ENCODE data around the gene ANKRD18A.
"Not testable (repeated sequence)": the region's sequence is repeated elsewhere in the genome, so short reads cannot be mapped to it uniquely, and the experiment has no call there.

Gene ANKRD18A

DNA sequence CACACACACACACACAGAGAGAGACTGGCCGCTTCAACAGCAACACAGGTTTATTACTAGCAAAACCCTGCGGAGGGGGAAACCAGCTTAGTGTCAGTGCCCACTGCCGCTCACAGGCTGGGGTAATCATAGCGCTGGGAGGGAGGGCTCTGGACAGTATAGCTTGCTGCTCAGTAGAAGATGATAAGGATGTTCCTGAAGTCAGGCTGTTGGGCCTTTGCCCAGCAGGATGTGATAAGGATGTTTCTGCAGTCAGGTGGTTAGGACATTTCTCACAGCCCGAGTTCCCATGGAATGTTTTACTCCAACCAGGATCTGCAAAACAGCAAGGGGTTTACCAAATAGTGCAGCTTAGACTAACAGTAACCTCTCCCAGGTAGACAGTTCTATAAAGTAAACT, 79.9 kb downstream of the ANKRD18A start:
- not testable (repeated sequence) for DNase-seq (ENCODE audit: low read depth in 2 of 2)

DNA sequence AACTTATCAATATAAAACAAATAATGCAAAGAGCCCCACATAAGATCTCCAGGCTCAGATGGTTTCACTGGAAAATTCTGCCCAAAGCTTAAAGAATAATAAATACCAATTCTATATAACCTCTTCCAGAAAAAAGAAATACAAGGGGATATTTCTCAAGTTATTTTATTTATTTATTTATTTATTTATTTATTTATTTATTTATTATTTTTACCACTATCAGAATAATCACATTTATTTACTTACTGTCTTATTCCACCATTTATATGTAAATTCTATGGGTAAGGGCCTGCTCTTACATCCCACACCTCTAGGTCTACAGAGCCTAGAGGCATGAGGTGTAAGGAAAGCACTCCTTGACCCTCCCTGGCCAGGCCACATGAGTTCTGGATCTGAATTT, 91.1 kb downstream of the ANKRD18A start:
- no peak for DNase-seq (ENCODE audit: low read depth in 2 of 2)

DNA sequence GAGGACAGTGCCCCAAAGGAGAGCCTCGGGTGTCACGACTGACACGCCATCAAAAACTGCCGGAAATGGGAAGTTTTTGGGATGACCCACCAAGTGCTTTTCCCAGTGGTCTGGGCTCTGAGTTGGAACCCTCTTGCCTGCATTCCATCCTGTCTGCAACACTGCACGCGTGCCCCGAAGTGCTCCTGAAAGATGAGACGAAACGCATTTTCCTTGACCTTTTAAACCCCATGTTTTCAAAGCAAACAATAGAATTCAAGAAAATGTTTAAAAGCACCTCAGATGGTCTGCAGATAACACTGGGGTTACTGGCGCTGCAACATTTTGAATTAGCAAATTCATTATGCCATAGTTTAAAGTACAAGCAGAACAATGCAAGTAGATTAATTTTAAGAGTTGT, 92.9 kb downstream of the ANKRD18A start:
- DNase-seq (ENCODE audit: low read depth in 2 of 2), result no peak

DNA sequence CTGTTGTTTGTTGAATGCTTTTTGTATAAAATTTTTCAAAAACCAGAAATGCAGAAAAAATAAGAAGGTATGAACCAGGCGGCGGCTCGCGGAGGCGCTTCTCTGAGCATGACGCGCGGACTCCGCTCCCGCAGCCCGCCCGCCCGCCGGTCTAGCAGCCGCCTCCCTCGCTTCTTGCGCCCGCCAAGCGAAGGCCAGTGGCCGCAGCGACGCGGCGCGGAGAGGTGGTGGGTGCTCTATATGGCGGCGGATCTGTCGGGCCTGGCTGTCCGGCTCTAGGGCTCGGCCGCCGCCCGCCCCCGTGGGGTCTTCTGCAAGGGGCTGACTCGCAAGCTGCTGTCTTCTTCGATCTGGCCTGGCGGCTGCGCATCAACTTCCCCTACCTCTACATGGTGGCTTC, 93.8 kb downstream of the ANKRD18A start:
- no peak for DNase-seq (ENCODE audit: low read depth in 2 of 2)

GRCh38 chr9:38523121-38523520, 97.3 kb downstream of the ANKRD18A start:
- no peak for DNase-seq (ENCODE audit: low read depth in 2 of 2)

GRCh38 chr9:38521762-38522161, 98.6 kb downstream of the ANKRD18A start:
- no peak for DNase-seq (ENCODE audit: low read depth in 2 of 2)

All from stimulated activated CD4-positive, alpha-beta T cell treated with anti-CD3 and anti-CD28 coated beads, Interleukin-1b, Interleukin-23, amount 100 ng/mL, for 1 hour (primary cell).